Coronary artery (tissue), 2 donors: ENCODE data around the gene MAP1LC3B2.

Experiments used
- DNase-seq: peaks from one replicate; pipeline ENCODE4 v3.0.0-alpha.2; 2017; ENCODE audit warnings: low spot score
- H3K27ac ChIP-seq, 2 donors: fragments of 200-600 bp; sonication (generic); one replicate each; pipeline ENCODE4 v1.5.1; 2016 to 2019
- H3K4me3 ChIP-seq: fragments of 200-600 bp; sonication (generic); 2 replicates; pipeline ENCODE4 v1.5.1; 2016; ENCODE audit warnings: mild to moderate bottlenecking, moderate library complexity
- CTCF ChIP-seq: fragments of 200-600 bp; sonication (generic); IDR thresholded peaks from one replicate; pipeline ENCODE4 v1.5.1; 2019; ENCODE audit warnings: antibody characterized with exemption

The MAP1LC3B2 gene

GRCh38 chr12:116520801-116521471 is 38.2 kb upstream of the MAP1LC3B2 start:
- TF ChIP-seq CTCF = no peak
- Histone ChIP-seq H3K27ac (no peak overlapping the region), H3K4me3 (no peak overlapping the region)
- DNase-seq = no peak

GRCh38 chr12:116524311-116524710 is 34.9 kb upstream of the MAP1LC3B2 start:
- no peak for TF ChIP-seq CTCF
- Histone ChIP-seq H3K4me3 (no peak overlapping the region), H3K27ac (no peak overlapping the region)
- DNase-seq = no peak

- Histone ChIP-seq H3K27ac (peak overlapping the region in 1 of 2 donors; percentile 60), H3K4me3 (peak overlapping the region; percentile 52)
- no peak for DNase-seq
- no peak for TF ChIP-seq CTCF
Measured at GRCh38 chr12:116524964-116525379, 34.2 kb upstream of the MAP1LC3B2 start.

DNA sequence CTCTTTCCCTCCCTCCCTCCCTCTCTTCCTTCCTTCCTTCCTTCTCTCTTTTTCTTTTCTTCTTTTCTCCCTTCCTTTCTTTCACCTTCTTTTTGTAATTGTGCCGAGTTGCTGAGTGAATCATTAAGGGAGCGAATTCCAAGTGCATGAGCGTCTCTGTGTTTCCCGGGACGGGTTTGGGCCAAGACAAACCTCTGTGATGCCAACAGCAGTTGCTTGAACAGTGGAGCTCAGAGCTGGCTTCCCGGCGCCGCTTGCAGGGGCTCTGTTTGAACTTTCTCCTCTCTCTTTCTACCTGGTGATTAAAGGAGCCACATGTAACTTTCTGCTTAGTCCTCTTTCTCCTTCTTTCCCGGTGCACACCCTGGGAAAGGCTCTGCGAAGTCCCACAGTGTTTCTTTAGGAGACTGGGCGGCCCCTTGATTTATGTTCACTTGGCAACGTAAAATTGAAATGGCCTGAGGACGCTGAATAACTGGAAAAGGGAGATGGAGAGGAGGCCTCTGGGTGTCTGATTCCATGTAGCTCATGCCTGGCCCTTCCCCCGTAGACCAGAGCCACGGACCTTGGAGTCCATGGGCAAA is 33.7 kb upstream of the MAP1LC3B2 start:
- Histone ChIP-seq H3K27ac (peak overlapping the region; percentile 60 to 82), H3K4me3 (peak overlapping the region; percentile 52)
- peak; percentile 84 for DNase-seq
- TF ChIP-seq CTCF = no peak

GRCh38 chr12:116528065-116528464 is 31.1 kb upstream of the MAP1LC3B2 start:
- TF ChIP-seq CTCF = no peak
- H3K4me3 ChIP-seq = no peak overlapping the region
- no peak for DNase-seq
- no peak overlapping the region for H3K27ac ChIP-seq

DNA sequence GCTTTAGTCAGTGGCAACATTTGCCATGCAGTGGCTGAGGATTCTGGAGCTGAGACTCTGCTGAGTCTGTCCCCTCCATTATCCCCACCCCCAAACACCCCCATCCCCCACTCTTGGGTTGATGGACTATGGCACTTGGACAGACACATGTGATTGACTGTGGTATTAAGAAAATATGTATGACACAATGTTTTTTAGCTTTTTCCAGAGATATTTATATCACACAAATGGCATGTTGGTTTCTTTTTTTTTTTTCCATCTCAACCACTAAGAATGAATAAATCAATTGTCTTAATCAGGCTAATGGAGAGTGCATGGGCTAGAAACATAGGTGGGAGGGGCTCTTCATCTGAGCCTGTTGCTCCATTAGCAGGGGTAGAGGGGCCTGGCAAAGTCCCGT is 30.7 kb upstream of the MAP1LC3B2 start:
- DNase-seq = no peak
- Histone ChIP-seq H3K4me3 (no peak overlapping the region), H3K27ac (no peak overlapping the region)
- TF ChIP-seq CTCF = no peak

DNA sequence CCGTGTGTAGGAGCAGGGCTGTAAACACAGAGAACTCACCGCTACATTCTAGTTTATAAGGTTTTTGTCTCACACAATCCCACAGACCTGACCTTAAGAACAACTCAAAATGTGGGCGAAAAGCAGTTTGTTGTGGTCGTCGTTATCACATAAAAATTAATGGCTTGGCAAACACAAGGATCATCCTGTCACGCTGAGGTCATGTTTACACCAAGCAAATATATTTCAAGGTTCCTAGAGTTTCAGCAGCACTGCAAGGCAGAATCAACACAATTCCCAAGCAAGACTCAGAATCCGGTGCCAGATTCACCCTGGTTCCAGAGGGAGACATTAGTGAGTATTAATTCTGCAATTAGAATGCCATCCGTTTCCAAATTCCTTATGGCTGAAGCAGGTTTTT is 30.1 kb upstream of the MAP1LC3B2 start:
- H3K4me3 ChIP-seq = no peak overlapping the region
- no peak for DNase-seq
- no peak for TF ChIP-seq CTCF
- H3K27ac ChIP-seq = no peak overlapping the region
